CD1c-positive myeloid dendritic cell (primary cell): ENCODE measurements around the gene TXNRD2.

Experiments
- DNase-seq: peaks from one replicate; pipeline ENCODE4 v3.0.0-alpha.2; 2016; ENCODE audit errors: extremely low spot score

TXNRD2 gene

GRCh38 chr22:19941365-19942082 is at the start of gene TXNRD2, which contains the start of gene COMT:
TSS of gene TXNRD2 (minus strand) at chr22:19941818. CDS start at chr22:19941803, 15 bp downstream.
TSS of gene COMT (plus strand) at chr22:19941772. CDS start at chr22:19962527, 20,755 bp downstream.
- peak; percentile 78 for DNase-seq

GRCh38 chr22:19991395-19991644 is 49.7 kb upstream of the TXNRD2 start:
- DNase-seq = no peak

GRCh38 chr22:19990609-19991394 is 49.2 kb upstream of the TXNRD2 start:
- no peak for DNase-seq

GRCh38 chr22:19990188-19990587 is 48.6 kb upstream of the TXNRD2 start:
- no peak for DNase-seq

- no peak for DNase-seq
Observed at GRCh38 chr22:19989725-19990067, 48.1 kb upstream of the TXNRD2 start.

- DNase-seq = no peak
Observed at GRCh38 chr22:19988965-19989724, 47.5 kb upstream of the TXNRD2 start.

- DNase-seq = no peak
Observed at GRCh38 chr22:19988331-19988808, 46.8 kb upstream of the TXNRD2 start.

GRCh38 chr22:19987394-19988306 is 46.0 kb upstream of the TXNRD2 start:
- DNase-seq = no peak

- DNase-seq = peak; percentile 84
Observed at GRCh38 chr22:19986410-19987341, 45.1 kb upstream of the TXNRD2 start.

- no peak for DNase-seq
Observed at GRCh38 chr22:19986011-19986409, 44.4 kb upstream of the TXNRD2 start.

- DNase-seq = no peak
Observed at GRCh38 chr22:19984851-19985811, 43.5 kb upstream of the TXNRD2 start.

- no peak for DNase-seq
Observed at GRCh38 chr22:19984201-19984753, 42.7 kb upstream of the TXNRD2 start.

- no peak for DNase-seq
Observed at GRCh38 chr22:19983741-19984140, 42.1 kb upstream of the TXNRD2 start.

GRCh38 chr22:19982991-19983578 is 41.5 kb upstream of the TXNRD2 start:
- DNase-seq = no peak

GRCh38 chr22:19981961-19982920 is 40.6 kb upstream of the TXNRD2 start:
- no peak for DNase-seq

- no peak for DNase-seq
Observed at GRCh38 chr22:19981171-19981960, 39.7 kb upstream of the TXNRD2 start.
